H54 (cell line): ENCODE results near the gene WDFY4.

Source experiments
- DNase-seq: peaks from one replicate; pipeline ENCODE4 v3.0.0; 2011; ENCODE audit warnings: low spot score, mixed read lengths; ENCODE audit not compliant: insufficient read length
- FAIRE-seq: peaks from 3 replicates; lab custom pipeline; 2011; peaks lifted over from hg19 to GRCh38; lab: Jason Lieb, UNC
- POLR2A ChIP-seq: IDR thresholded peaks from 2 replicates; pipeline ENCODE4 v1.6.1; 2011; ENCODE audit warnings: low read depth, mild to moderate bottlenecking, low read length

Gene WDFY4

GRCh38 chr10:48803801-48804584, 119.3 kb downstream of the WDFY4 start:
- DNase-seq (no peak), FAIRE-seq (no peak)
- TF ChIP-seq POLR2A: no peak

DNA sequence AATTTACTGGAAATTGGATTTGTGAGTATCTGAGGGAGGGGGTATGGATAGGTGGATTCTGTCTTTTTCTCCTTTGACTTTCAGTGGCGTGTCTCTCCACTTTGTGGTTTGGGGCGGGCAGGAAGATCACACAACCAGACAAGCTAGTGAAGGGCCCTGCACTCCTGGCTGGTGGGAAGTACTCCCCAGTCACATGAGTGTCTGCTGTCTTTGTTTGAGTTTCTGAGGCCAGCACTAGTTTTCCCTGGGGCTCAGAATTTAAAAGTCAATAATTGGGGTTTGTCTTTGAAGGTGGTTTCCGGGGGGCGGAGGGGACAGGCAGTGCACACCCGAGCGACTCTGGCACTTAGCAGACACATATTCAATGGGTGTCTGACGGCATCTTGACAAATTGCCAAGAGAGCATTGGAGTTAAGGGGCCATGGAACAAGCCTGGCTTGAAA, 120.1 kb downstream of the WDFY4 start:
- TF ChIP-seq POLR2A: no peak
- DNase-seq: no peak
- no peak for FAIRE-seq

DNA sequence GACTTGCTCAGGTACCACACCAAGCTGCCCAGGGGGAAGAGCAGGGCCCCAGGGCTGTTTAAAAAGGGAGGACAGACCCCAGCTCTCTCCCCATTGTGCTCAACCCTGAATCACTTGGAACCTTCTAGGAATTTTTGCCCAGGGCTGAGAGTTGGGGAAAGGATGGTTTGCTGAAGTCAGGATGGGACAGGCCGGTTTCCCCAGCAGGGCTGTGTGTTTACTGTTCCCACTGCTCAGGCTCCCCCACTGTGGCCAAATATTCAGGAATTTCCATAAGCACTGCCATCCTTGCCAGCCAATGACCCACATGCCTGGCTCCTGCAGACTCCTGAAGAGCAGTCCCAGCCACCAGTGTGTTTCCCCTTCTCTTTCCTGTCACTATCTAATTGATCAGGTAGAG, 120.7 kb downstream of the WDFY4 start:
- FAIRE-seq: no peak
- no peak for TF ChIP-seq POLR2A
- DNase-seq: no peak

- TF ChIP-seq POLR2A: no peak
- no peak for DNase-seq
- FAIRE-seq: no peak
These were observed 121.2 kb downstream of the WDFY4 start for GRCh38 chr10:48805848-48806247.

GRCh38 chr10:48806342-48806741, 121.7 kb downstream of the WDFY4 start:
- no peak for FAIRE-seq
- TF ChIP-seq POLR2A: no peak
- DNase-seq: no peak

- FAIRE-seq: no peak
These were observed 123.3 kb downstream of the WDFY4 start for GRCh38 chr10:48807791-48808470.

GRCh38 chr10:48809261-48809660, 124.6 kb downstream of the WDFY4 start:
- TF ChIP-seq POLR2A: no peak
- no peak for FAIRE-seq
- no peak for DNase-seq

More at GRCh38 chr10:48807791-48808470, 123.3 kb downstream of the WDFY4 start:
- DNase-seq: no peak
- TF ChIP-seq POLR2A: no peak

- no peak for TF ChIP-seq POLR2A
- DNase-seq (no peak), FAIRE-seq (no peak)
These were observed 126.8 kb downstream of the WDFY4 start for GRCh38 chr10:48811461-48811860.

GRCh38 chr10:48811917-48812316, 127.2 kb downstream of the WDFY4 start:
- TF ChIP-seq POLR2A: no peak

GRCh38 chr10:48813291-48813690, 128.6 kb downstream of the WDFY4 start:
- no peak for TF ChIP-seq POLR2A
- DNase-seq: no peak
- no peak for FAIRE-seq

More at GRCh38 chr10:48811917-48812316, 127.2 kb downstream of the WDFY4 start:
- FAIRE-seq (no peak), DNase-seq (no peak)

GRCh38 chr10:48813825-48814224, 129.2 kb downstream of the WDFY4 start:
- no peak for TF ChIP-seq POLR2A
- FAIRE-seq (no peak), DNase-seq (no peak)

DNA sequence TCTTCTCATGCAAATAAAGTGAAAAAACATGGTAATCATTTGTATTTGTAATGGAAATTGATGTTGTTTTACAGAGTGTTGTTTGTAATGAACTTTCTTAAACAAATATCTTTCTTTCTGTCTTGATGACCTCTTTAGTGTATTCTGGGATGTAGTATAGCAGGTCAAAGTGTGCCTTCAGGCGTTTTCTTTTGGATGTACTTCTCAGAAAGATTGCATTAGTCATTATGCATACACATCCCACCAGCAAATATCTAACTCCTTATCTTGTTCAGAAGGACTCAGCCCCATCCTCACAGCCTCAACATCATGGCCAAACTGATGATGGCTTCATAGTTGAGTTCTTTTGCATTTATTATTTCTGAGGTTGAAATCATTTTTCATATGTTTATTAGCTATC, 130.3 kb downstream of the WDFY4 start:
- no peak for FAIRE-seq
- TF ChIP-seq POLR2A: no peak
- no peak for DNase-seq

DNA sequence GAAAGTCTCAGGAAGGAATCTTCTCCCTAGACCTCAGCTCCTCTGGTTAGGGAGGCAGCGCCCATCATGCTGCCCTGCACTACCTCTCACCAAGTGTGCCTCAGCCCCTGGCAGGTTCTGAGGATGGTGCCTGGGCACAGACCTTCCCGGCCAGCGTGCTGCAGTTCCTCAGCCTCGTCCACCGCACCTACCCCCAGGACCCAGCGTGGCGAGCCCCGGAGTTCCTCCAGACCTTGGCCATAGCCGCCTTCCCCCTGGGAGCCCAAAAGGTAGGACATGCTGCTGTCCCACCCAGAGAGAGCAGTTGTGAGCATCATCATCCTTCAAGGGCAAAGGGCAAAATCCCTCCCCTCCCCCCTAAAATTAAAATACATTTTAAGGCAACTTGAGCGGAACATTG, 132.5 kb downstream of the WDFY4 start:
- TF ChIP-seq POLR2A: no peak
- DNase-seq: no peak
- FAIRE-seq: no peak

DNA sequence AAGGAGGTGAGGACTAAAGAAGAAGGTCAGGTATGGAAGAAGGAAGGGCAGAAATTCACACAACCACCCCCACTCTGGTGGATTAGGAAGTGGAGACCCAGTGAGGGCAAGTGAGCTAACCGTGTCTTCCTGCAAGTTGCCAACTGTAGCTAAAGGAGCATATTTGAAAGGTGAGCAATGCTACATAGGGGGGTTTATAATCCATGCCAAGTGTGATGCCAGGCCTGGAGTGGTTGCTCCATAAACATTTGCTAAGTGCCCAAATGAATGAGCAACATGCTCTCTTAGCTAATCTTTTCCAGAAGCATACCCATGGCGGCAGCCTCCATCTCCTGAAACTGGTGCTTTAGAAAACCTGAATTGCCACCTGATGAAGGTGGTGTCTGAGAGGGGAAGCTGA, 133.4 kb downstream of the WDFY4 start:
- TF ChIP-seq POLR2A: no peak
- FAIRE-seq (no peak), DNase-seq (no peak)
